NCI-H2107 treated with DMSO at 0.1 percent for 48 hours (cell line): ENCODE results near the gene SH3BP5L.
A peak's percentile ranks its signal among the peaks of the same experiment; 100 is the strongest.

Experiments
- DNase-seq: peaks from one replicate; lab custom pipeline; 2025; ENCODE audit not compliant: unreplicated experiment; lab: John Stamatoyannopoulos, UW

Gene SH3BP5L

GRCh38 chr1:248851390-248851789 is 25.7 kb upstream of the SH3BP5L start:
- no peak for DNase-seq

- no peak for DNase-seq
Observed at GRCh38 chr1:248850536-248851251, 25.0 kb upstream of the SH3BP5L start.

GRCh38 chr1:248850124-248850523 is 24.4 kb upstream of the SH3BP5L start:
- no peak for DNase-seq

- no peak for DNase-seq
Observed at GRCh38 chr1:248849637-248850036, 23.9 kb upstream of the SH3BP5L start.

- DNase-seq = no peak
Observed at GRCh38 chr1:248849152-248849551, 23.4 kb upstream of the SH3BP5L start.

GRCh38 chr1:248848602-248849001 is 22.9 kb upstream of the SH3BP5L start:
- no peak for DNase-seq

- DNase-seq = no peak
Observed at GRCh38 chr1:248847956-248848561, 22.3 kb upstream of the SH3BP5L start.

- DNase-seq = no peak
Observed at GRCh38 chr1:248847181-248847955, 21.7 kb upstream of the SH3BP5L start.

GRCh38 chr1:248844526-248844925 is 18.8 kb upstream of the SH3BP5L start:
- no peak for DNase-seq

- DNase-seq = no peak
Observed at GRCh38 chr1:248843687-248844086, 18.0 kb upstream of the SH3BP5L start.

GRCh38 chr1:248842781-248843331 is 17.1 kb upstream of the SH3BP5L start:
- no peak for DNase-seq

GRCh38 chr1:248841702-248842395 is 16.1 kb upstream of the SH3BP5L start:
- DNase-seq = peak; percentile 19

GRCh38 chr1:248840946-248841345 is 15.2 kb upstream of the SH3BP5L start:
- no peak for DNase-seq

- DNase-seq = no peak
Observed at GRCh38 chr1:248839168-248839555, 13.4 kb upstream of the SH3BP5L start.

- DNase-seq = peak; percentile 77
Observed at GRCh38 chr1:248838357-248839167, 12.8 kb upstream of the SH3BP5L start.

GRCh38 chr1:248837781-248838356 is 12.2 kb upstream of the SH3BP5L start, which contains the start of gene ZNF672:
ZNF672 (plus strand) TSS chr1:248838224; CDS start chr1:248847275, 9,051 bp downstream.
- peak; percentile 98 for DNase-seq

GRCh38 chr1:248837045-248837780 is 11.5 kb upstream of the SH3BP5L start:
- no peak for DNase-seq

GRCh38 chr1:248834343-248834940 is 8.7 kb upstream of the SH3BP5L start:
- DNase-seq = no peak

- DNase-seq = no peak
Observed at GRCh38 chr1:248831842-248832241, 6.1 kb upstream of the SH3BP5L start.
